Neural cell (in vitro differentiated cells): Measurements from ENCODE around the gene DDX24.

Experiments used
- CTCF ChIP-seq: fragments of 450-650 bp; IDR thresholded peaks from 2 replicates; pipeline ENCODE4 v1.5.1; 2014; ENCODE audit warnings: antibody characterized with exemption, mild to moderate bottlenecking, moderate library complexity; ENCODE audit not compliant: poor library complexity, severe bottlenecking
- POLR2AphosphoS5 ChIP-seq: IDR thresholded peaks from 2 replicates; pipeline ENCODE4 v1.6.1; 2012

GRCh38 chr14:94049625-94050023 is 31.4 kb downstream of the DDX24 start:
- no peak for TF ChIP-seq CTCF
- no peak for TF ChIP-seq POLR2AphosphoS5
